Measurements from ENCODE around the gene PYGB.

Gene PYGB

GRCh38 chr20:25282796-25283195, 34.9 kb downstream of the PYGB start:
- ChIA-PET CTCF (interaction anchor here (0.6 kb wide), 1 partner anchor 117 kb away, joined by 3 read pairs; no protein-coding TSS in a partner anchor), POLR2A (no interaction called here)
- no peaks in the 10 kb centered on the region for H3K4me1 ChIP-seq (ENCODE audit: control insufficient read depth, insufficient read depth, low read length)
- H3K27ac ChIP-seq (ENCODE audit: extremely low read depth, low read depth, low read length): no peak overlapping the region
- no peak for TF ChIP-seq ZEB2 (tag by site-specific recombination; IDR thresholded peaks at IDR 0.05)
- no peak for TF ChIP-seq ZNF433 (tag by site-specific recombination; IDR thresholded peaks at IDR 0.05; ENCODE audit: low read depth)
- no peak for TF ChIP-seq ZNF214 (tag by site-specific recombination; IDR thresholded peaks at IDR 0.05; ENCODE audit: borderline replicate concordance)
- TF ChIP-seq ZNF670 (tag by site-specific recombination; IDR thresholded peaks at IDR 0.05; ENCODE audit: low read depth): no peak
- TF ChIP-seq SETDB1 (IDR thresholded peaks at IDR 0.05; ENCODE audit: insufficient read length, low read length): no peak
- no peak for TF ChIP-seq ZNF660 (tag by site-specific recombination; IDR thresholded peaks at IDR 0.05)
- no peak overlapping the region for H3K4me3 ChIP-seq (ENCODE audit: low read depth, low read length)
- H3K36me3 ChIP-seq (ENCODE audit: control insufficient read depth in 2 of 2, insufficient read depth in 1 of 2, low read length in 2 of 2): peaks cover 0 to 92% of the 10 kb centered on the region in 2 experiments; a peak in 2 of 3 replicates
- H3K9me3 ChIP-seq (ENCODE audit: control insufficient read depth, insufficient read depth, low read depth, low read length): no peaks in the 10 kb centered on the region

- H3K27ac ChIP-seq (ENCODE audit: extremely low read depth, low read depth, low read length): no peak overlapping the region
Observed at GRCh38 chr20:25283221-25283951, 35.5 kb downstream of the PYGB start.

DNA sequence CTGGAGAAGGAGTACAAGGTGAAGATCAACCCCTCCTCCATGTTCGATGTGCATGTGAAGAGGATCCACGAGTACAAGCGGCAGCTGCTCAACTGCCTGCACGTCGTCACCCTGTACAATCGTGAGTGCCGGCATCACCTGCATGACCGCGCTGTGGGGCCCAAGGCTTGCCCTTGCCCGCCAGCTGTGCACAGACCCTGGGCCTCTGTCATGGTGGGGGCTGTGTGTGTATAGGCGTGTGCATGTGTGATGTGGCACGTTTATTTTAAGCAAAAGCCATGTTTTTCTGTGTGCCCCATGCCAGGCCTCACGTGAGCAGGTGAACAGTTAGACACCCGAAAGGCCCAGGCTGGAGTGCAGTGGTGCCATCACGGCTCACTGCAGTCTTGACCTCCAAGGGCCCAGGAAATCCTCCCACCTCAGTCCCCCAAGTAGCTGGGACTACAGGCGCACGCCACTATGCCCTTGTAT, 36.3 kb downstream of the PYGB start:
- CTCF ChIA-PET: no interaction called here
- POLR2A ChIA-PET: no interaction called here
- TF ChIP-seq ZNF610 (tag by site-specific recombination; IDR thresholded peaks at IDR 0.05; ENCODE audit: borderline replicate concordance): no peak
- no peak for TF ChIP-seq ZNF747 (tag by site-specific recombination; IDR thresholded peaks at IDR 0.05)
- no peak for TF ChIP-seq ZNF561 (tag by site-specific recombination; IDR thresholded peaks at IDR 0.05; ENCODE audit: borderline replicate concordance)
- TF ChIP-seq ZSCAN18 (tag by site-specific recombination; IDR thresholded peaks at IDR 0.05): no peak
- TF ChIP-seq ZEB2 (tag by site-specific recombination; IDR thresholded peaks at IDR 0.05): no peak
- no peak for TF ChIP-seq ZNF624 (tag by site-specific recombination; IDR thresholded peaks at IDR 0.05)
- TF ChIP-seq SETDB1 (IDR thresholded peaks at IDR 0.05; ENCODE audit: insufficient read length, low read length): no peak
- TF ChIP-seq ZBTB1 (tag by site-specific recombination; IDR thresholded peaks at IDR 0.05): no peak
- Histone ChIP-seq H3K9me3 (ENCODE audit: control insufficient read depth, insufficient read depth, low read depth, low read length) (no peaks in the 10 kb centered on the region), H3K36me3 (ENCODE audit: control insufficient read depth in 2 of 2, insufficient read depth in 1 of 2, low read length in 2 of 2) (peaks cover 0 to 90% of the 10 kb centered on the region in 2 experiments; a peak in 2 of 3 replicates), H3K4me3 (ENCODE audit: low read depth, low read length) (no peak overlapping the region), H3K27ac (ENCODE audit: extremely low read depth, low read depth, low read length) (no peak overlapping the region), H3K4me1 (ENCODE audit: control insufficient read depth, insufficient read depth, low read length) (no peaks in the 10 kb centered on the region)

More at GRCh38 chr20:25283221-25283951, 35.5 kb downstream of the PYGB start:
- ChIA-PET POLR2A (no interaction called here), CTCF (interaction anchor here (0.6 kb wide), 1 partner anchor 116 kb away, joined by 3 read pairs; no protein-coding TSS in a partner anchor)
- Histone ChIP-seq H3K9me3 (ENCODE audit: control insufficient read depth, insufficient read depth, low read depth, low read length) (no peaks in the 10 kb centered on the region), H3K4me1 (ENCODE audit: control insufficient read depth, insufficient read depth, low read length) (no peaks in the 10 kb centered on the region), H3K36me3 (ENCODE audit: control insufficient read depth in 2 of 2, insufficient read depth in 1 of 2, low read length in 2 of 2) (peaks cover 0 to 92% of the 10 kb centered on the region in 2 experiments; a peak in 2 of 3 replicates), H3K4me3 (ENCODE audit: low read depth, low read length) (no peak overlapping the region)
- no peak for TF ChIP-seq ZNF510 (tag by site-specific recombination; IDR thresholded peaks at IDR 0.05; ENCODE audit: insufficient replicate concordance)
- TF ChIP-seq ZFP69B (tag by site-specific recombination; IDR thresholded peaks at IDR 0.05): no peak
- TF ChIP-seq, protein P1, sequence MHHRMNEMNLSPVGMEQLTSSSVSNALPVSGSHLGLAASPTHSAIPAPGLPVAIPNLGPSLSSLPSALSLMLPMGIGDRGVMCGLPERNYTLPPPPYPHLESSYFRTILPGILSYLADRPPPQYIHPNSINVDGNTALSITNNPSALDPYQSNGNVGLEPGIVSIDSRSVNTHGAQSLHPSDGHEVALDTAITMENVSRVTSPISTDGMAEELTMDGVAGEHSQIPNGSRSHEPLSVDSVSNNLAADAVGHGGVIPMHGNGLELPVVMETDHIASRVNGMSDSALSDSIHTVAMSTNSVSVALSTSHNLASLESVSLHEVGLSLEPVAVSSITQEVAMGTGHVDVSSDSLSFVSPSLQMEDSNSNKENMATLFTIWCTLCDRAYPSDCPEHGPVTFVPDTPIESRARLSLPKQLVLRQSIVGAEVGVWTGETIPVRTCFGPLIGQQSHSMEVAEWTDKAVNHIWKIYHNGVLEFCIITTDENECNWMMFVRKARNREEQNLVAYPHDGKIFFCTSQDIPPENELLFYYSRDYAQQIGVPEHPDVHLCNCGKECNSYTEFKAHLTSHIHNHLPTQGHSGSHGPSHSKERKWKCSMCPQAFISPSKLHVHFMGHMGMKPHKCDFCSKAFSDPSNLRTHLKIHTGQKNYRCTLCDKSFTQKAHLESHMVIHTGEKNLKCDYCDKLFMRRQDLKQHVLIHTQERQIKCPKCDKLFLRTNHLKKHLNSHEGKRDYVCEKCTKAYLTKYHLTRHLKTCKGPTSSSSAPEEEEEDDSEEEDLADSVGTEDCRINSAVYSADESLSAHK (tag by site-specific recombination; IDR thresholded peaks at IDR 0.05): no peak
- peak; percentile 41; the same call in 1 of the 2 replicates for TF ChIP-seq ZNF600 (tag by site-specific recombination; IDR thresholded peaks at IDR 0.05)
- TF ChIP-seq PATZ1 (tag by site-specific recombination; IDR thresholded peaks at IDR 0.05): no peak
- no peak for TF ChIP-seq KLF1 (tag by site-specific recombination; IDR thresholded peaks at IDR 0.05)
